Activated naive CD4-positive, alpha-beta T cell treated with anti-CD3 and anti-CD28 coated beads, Interleukin-2, amount 50 U/mL, for 24 hours (primary cell): ENCODE measurements around the gene EPS8L2.
A peak's percentile ranks its signal among the peaks of the same experiment; 100 is the strongest.
"Not testable (repeated sequence)": the region's sequence is repeated elsewhere in the genome, so short reads cannot be mapped to it uniquely, and the experiment has no call there.

Source experiments
- H3K27ac Mint-ChIP-seq: one replicate; pipeline ENCODE4 v1.8.0; 2021; ENCODE audit warnings: mild to moderate bottlenecking, mixed read lengths
- H3K27me3 Mint-ChIP-seq: one replicate; pipeline ENCODE4 v1.8.0; 2021; ENCODE audit warnings: mixed read lengths
- H3K36me3 Mint-ChIP-seq: one replicate; pipeline ENCODE4 v1.8.0; 2021; ENCODE audit warnings: mixed read lengths
- H3K4me1 Mint-ChIP-seq: one replicate; pipeline ENCODE4 v1.8.0; 2021; ENCODE audit warnings: mixed read lengths
- H3K4me3 Mint-ChIP-seq: one replicate; pipeline ENCODE4 v1.8.0; 2021; ENCODE audit warnings: mild to moderate bottlenecking, mixed read lengths
- H3K9me3 Mint-ChIP-seq: one replicate; pipeline ENCODE4 v1.8.0; 2021; ENCODE audit warnings: mixed read lengths

The EPS8L2 gene

DNA sequence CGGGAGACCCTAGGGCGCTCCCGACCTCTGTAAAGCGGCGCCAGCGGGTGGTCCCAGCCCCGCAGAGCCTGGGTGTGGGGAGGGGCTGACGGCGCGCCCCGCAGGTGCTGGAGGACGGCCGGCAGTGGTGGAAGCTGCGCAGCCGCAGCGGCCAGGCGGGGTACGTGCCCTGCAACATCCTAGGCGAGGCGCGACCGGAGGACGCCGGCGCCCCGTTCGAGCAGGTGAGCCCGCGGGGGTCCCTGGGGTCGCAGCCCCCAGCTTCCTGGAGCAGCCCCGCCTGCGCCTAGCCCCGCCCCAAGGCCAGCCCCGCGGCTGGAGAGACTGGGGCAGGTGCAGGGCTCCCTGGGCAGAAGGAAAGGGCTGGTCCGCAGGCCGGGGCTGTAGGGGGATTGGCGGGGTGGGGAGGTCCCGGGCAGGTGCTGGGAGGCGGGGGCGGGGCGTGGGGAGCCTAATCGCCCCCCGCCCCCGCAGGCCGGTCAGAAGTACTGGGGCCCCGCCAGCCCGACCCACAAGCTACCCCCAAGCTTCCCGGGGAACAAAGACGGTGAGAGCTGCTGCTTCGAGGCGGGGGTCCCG is 19.7 kb downstream of the EPS8L2 start:
- H3K9me3 Mint-ChIP-seq, result no peaks in the 10 kb centered on the region
- H3K4me1 Mint-ChIP-seq, result peaks cover 5% of the 10 kb centered on the region
- H3K36me3 Mint-ChIP-seq, result no peaks in the 10 kb centered on the region
- peak overlapping the region; percentile 30 for H3K4me3 Mint-ChIP-seq
- H3K27me3 Mint-ChIP-seq, result peaks cover 5% of the 10 kb centered on the region
- H3K27ac Mint-ChIP-seq, result no peak overlapping the region

DNA sequence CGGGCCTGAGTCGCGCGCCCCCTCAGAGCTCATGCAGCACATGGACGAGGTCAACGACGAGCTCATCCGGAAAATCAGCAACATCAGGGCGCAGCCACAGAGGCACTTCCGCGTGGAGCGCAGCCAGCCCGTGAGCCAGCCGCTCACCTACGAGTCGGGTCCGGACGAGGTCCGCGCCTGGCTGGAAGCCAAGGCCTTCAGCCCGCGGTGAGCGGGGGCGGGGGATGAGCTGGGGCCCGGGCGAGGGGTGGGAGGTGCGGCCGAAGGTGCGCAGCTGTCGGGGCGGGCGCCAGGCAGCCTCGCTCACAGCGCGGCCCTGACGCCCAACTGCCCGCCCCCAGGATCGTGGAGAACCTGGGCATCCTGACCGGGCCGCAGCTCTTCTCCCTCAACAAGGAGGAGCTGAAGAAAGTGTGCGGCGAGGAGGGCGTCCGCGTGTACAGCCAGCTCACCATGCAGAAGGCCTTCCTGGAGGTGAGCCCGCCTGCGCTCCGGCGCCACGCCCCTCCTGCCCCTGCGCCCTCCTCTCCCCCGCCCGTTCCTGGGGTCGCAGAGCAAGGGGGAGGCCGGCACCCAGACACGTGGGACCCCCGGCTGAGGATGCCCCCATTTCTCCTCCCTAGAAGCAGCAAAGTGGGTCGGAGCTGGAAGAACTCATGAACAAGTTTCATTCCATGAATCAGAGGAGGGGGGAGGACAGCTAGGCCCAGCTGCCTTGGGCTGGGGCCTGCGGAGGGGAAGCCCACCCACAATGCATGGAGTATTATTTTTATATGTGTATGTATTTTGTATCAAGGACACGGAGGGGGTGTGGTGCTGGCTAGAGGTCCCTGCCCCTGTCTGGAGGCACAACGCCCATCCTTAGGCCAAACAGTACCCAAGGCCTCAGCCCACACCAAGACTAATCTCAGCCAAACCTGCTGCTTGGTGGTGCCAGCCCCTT is 20.5 kb downstream of the EPS8L2 start:
- peak overlapping the region; percentile 59 for H3K4me3 Mint-ChIP-seq
- H3K27me3 Mint-ChIP-seq, result peaks cover 3% of the 10 kb centered on the region
- H3K9me3 Mint-ChIP-seq, result no peaks in the 10 kb centered on the region
- peaks cover 5% of the 10 kb centered on the region for H3K4me1 Mint-ChIP-seq
- no peak overlapping the region for H3K27ac Mint-ChIP-seq
- H3K36me3 Mint-ChIP-seq, result no peaks in the 10 kb centered on the region

DNA sequence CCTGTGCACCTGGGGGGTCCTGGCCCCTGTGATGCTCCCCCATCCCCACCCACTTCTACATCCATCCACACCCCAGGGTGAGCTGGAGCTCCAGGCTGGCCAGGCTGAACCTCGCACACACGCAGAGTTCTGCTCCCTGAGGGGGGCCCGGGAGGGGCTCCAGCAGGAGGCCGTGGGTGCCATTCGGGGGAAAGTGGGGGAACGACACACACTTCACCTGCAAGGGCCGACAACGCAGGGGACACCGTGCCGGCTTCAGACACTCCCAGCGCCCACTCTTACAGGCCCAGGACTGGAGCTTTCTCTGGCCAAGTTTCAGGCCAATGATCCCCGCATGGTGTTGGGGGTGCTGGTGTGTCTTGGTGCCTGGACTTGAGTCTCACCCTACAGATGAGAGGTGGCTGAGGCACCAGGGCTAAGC is 21.3 kb downstream of the EPS8L2 start:
- Mint-ChIP-seq H3K27ac (no peak overlapping the region), H3K9me3 (no peaks in the 10 kb centered on the region), H3K4me1 (peaks cover 5% of the 10 kb centered on the region), H3K27me3 (peaks cover 3% of the 10 kb centered on the region), H3K36me3 (no peaks in the 10 kb centered on the region), H3K4me3 (no peak overlapping the region)

DNA sequence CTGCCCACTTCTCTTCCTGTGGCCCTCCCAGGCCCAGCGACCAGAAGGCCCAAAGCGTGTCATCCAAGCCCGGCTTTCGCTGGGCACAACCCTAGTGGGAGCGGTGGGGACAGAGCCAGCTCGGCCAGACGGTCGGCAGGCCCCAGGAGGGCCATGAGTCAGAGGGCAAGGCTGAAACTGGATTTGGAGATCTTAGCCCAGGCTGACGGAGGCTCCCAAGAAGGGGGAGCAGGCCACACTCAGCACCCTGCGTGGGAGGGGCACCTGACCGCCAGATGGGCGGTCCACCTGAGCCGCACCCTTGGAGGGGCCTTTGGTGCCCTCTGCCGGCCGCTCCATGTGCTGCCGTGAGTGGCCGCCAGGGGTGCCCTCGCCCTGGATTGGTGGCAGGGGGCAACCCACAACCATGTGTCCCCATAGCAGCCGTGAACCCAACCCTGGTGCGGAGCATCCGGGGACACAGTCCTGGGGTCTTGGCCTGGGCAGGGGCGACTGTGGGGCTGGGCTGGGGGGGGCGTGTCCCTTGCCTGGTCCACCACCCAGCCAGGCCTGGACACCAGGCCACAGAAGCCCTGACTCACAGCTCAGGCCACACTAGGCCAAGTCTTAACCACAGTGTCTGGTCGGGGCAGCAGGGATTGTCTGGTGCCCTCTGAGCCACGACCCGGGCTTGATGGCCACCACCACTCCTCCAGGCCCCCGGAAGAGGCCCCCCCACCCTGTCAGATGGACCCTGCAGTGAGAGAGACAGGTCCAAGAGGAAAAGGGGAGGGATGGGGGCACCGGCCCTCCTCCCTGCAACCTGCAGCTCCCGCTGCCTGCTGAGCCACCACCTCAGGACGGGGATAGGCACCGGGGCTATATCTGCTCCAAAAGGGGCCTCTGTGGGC is 22.1 kb downstream of the EPS8L2 start:
- Mint-ChIP-seq H3K4me3 (no peak overlapping the region), H3K9me3 (no peaks in the 10 kb centered on the region)

DNA sequence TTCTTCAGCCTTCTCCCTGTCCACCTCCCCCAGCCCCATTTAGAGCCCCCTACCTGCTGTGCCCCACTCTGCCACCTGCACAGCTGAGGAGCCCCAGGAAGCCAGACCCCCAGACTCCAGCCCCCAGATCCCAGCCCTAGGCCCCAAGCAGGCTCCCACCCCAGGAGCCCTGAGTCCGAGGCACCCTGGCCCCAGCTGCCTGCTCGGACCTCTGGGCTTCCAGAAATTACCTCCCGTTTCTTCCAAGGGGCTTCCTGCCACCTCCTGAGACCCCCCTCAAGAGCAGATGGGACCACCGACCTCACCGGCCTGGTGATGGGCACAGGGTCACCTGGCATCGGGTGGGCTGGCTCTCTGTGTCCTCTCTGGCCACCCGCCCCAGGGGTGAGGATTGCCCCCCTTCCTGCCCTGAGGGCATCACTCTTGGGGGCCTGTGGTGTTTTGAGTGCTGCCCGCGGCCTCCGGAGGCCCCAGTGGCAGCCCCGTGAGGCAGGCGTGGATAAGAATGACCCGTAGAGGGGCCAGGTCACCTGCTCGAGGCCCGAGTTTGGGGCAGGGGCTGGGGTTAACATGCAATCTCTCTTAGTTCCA is 23.0 kb downstream of the EPS8L2 start:
- H3K4me3 Mint-ChIP-seq, result no peak overlapping the region
- no peaks in the 10 kb centered on the region for H3K4me1 Mint-ChIP-seq
- H3K27ac Mint-ChIP-seq, result no peak overlapping the region
- H3K9me3 Mint-ChIP-seq, result no peaks in the 10 kb centered on the region
- H3K36me3 Mint-ChIP-seq, result no peaks in the 10 kb centered on the region
- H3K27me3 Mint-ChIP-seq, result no peaks in the 10 kb centered on the region

More for the DNA sequence above, 22.1 kb downstream of the EPS8L2 start:
- Mint-ChIP-seq H3K27me3 (peaks cover 2% of the 10 kb centered on the region), H3K4me1 (peaks cover 3% of the 10 kb centered on the region), H3K27ac (no peak overlapping the region), H3K36me3 (no peaks in the 10 kb centered on the region)

DNA sequence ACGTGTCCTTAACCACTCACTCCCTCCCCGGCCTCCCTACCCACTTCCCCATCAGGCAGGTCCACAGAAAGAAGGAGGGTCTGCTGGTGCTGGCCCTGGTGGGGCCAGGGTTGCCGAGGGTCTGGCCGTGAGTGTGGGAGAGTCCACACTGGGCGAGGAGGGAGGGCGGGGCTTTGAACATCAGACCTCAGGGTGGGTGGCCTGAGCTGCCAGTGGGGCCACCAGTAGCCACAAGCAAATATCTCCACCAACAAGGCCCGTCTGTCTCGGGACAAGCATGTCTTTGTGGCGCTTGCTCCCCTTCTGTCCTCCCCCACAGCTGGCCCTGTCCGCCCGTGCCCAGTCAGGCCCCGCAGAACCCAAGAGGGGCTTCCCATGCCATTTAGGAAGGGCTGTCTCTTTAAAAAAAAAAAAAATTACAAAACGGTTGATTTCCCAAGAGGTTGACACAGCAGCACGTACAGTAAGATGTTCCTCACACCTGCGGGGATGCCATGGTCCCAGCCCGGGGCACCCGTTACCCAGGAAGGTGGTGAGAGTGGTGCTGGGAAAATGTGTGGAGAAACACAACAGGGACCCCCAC is 23.6 kb downstream of the EPS8L2 start:
- H3K27ac Mint-ChIP-seq, result no peak overlapping the region
- H3K36me3 Mint-ChIP-seq, result no peaks in the 10 kb centered on the region
- no peak overlapping the region for H3K4me3 Mint-ChIP-seq
- no peaks in the 10 kb centered on the region for H3K27me3 Mint-ChIP-seq
- H3K9me3 Mint-ChIP-seq, result no peaks in the 10 kb centered on the region
- no peaks in the 10 kb centered on the region for H3K4me1 Mint-ChIP-seq

DNA sequence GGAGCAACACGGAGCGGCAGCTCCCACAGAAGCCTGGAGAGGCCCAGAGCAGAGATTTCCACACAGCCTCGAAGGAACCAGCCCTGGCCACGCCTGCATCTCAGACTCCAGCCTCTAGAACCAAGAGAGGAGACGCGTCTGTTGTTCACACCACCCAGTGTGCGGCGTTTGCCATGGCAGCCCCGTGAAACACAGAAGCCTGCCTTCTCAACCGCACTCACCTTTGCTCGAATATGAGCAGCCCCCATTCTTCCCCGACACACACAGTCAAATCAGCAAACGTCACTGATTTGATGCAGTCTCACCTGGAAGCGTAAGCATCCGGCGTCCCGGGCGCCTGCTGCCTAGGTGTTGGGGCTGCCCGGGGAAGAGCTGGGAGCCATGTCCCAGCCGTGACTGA is 27.0 kb downstream of the EPS8L2 start:
- H3K4me1 Mint-ChIP-seq, result peaks cover 11% of the 10 kb centered on the region

DNA sequence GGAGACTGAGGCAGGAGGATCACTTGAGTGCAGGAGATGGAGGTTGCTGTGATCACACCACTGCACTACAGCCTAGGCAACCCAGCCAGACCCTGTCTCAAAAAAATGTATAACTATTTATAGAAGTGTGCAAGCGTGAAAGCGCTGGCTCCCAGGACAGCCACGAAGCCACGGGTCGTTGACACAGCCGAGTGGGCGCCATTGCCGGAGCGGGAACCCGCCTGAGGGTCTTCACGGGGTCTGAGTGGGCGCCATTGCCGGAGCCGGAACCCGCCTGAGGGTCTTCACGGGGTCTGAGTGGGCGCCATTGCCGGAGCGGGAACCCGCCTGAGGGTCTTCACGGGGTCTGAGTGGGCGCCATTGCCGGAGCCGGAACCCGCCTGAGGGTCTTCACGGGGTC is 28.5 kb downstream of the EPS8L2 start:
- not testable (repeated sequence) for H3K4me3 Mint-ChIP-seq, H3K9me3 Mint-ChIP-seq, H3K36me3 Mint-ChIP-seq, H3K27me3 Mint-ChIP-seq, H3K27ac Mint-ChIP-seq
- peaks cover 13% of the 10 kb centered on the region for H3K4me1 Mint-ChIP-seq

More for the DNA sequence above, 27.0 kb downstream of the EPS8L2 start:
- H3K27ac Mint-ChIP-seq, result no peak overlapping the region
- H3K9me3 Mint-ChIP-seq, result no peaks in the 10 kb centered on the region
- no peaks in the 10 kb centered on the region for H3K27me3 Mint-ChIP-seq
- no peak overlapping the region for H3K4me3 Mint-ChIP-seq
- H3K36me3 Mint-ChIP-seq, result no peaks in the 10 kb centered on the region

DNA sequence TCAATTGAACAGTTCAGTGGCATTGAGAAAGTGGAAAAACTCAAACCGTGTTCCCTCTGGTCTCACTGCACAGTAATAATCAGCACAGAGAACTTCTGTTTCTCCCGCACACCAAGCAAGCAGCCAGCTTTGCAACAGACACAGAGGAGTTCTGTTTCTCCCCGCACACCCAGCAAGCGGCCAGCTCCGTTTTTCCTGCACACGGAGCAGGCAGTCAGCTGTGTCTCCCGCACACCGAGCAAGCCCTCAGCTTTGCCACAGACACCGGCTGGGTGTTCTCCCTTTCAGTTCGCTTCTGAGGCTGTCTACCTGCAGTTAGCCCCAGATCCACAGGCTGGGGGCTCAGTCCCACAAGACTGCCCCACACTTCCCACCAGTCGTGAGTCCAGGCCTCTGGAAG is 31.3 kb downstream of the EPS8L2 start:
- Mint-ChIP-seq H3K4me1 (peaks cover 13% of the 10 kb centered on the region), H3K36me3 (no peaks in the 10 kb centered on the region), H3K27me3 (no peaks in the 10 kb centered on the region), H3K27ac (peak overlapping the region; percentile 30), H3K9me3 (no peaks in the 10 kb centered on the region), H3K4me3 (peak overlapping the region; percentile 68)

DNA sequence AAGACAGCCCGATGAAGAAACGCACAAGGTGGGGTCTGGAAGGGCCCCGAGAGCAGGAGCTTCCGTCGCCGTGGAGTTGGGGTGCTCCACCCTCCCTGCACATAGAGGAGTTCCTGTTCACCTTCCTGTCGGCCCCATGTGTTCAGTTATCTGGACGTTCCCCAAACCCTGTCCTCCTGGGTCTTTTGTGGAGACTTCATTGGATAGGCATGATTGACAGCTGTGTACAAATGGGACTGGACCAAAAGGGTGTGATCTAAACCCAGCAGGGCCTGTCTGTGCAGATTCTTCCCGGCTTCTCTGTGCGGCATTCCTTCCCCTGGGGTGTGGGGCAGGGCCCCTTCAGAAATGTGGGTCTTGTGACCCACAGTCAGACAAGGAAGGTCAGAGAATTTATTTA is 31.9 kb downstream of the EPS8L2 start:
- not testable (repeated sequence) for H3K36me3 Mint-ChIP-seq, H3K27me3 Mint-ChIP-seq, H3K9me3 Mint-ChIP-seq
- H3K4me3 Mint-ChIP-seq, result peak overlapping the region; percentile 68
- H3K4me1 Mint-ChIP-seq, result peaks cover 13% of the 10 kb centered on the region
- peak overlapping the region; percentile 17 for H3K27ac Mint-ChIP-seq

DNA sequence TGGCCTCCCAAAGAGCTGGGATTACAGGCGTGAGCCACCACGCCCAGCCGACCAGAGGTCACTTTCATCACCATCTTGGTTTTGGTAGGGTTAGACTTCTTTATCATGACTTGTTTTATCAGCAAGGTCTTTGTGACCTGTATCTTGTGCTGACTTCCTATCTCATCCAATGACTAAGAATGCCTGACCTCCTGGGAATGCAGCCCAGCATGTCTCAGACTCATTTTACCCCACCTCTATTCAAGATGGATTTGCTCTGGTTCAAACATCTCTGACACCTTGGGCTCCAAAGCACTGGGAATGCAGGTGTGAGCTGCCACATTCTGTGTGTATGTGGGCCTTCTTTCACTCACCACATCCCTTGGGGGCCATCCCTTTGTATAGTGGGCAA is 36.1 kb downstream of the EPS8L2 start:
- no peaks in the 10 kb centered on the region for H3K36me3 Mint-ChIP-seq
- H3K4me3 Mint-ChIP-seq, result no peak overlapping the region
- H3K27me3 Mint-ChIP-seq, result no peaks in the 10 kb centered on the region

DNA sequence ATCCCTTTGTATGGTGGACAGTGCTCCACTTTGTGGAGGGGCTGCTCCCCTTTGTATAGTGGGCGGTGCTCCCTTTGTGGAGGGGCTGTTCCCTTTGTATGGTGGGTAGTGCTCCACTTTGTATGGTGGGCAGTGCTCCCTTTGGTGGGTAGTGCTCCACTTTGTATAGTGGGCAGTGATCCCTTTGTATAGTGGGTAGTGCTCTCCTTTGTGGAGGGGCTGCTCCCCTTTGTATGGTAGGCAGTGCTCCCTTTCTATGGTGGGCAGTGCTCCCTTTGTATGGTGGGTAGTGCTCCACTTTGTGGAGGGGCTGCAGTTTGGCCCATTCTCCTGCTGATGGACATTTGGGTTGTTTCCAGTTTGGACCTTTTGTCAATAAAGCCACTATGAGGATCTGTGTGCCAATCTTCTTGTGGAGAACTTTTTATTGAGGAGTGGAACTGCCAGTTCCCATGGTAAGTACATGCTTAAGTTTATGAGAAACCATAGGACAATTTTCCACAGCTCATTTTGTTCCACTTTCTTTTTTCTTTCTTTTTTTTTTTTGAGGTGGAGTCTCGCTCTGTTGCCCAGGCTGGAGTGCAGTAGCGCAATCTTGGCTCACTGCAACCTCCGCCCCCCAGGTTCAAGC is 36.7 kb downstream of the EPS8L2 start:
- H3K36me3 Mint-ChIP-seq, result no peaks in the 10 kb centered on the region
- no peak overlapping the region for H3K4me3 Mint-ChIP-seq
- H3K4me1 Mint-ChIP-seq, result peaks cover 9% of the 10 kb centered on the region
- H3K9me3 Mint-ChIP-seq, result no peaks in the 10 kb centered on the region
- no peaks in the 10 kb centered on the region for H3K27me3 Mint-ChIP-seq
- H3K27ac Mint-ChIP-seq, result peak overlapping the region; percentile 30

More for the DNA sequence above, 36.1 kb downstream of the EPS8L2 start:
- Mint-ChIP-seq H3K4me1 (peaks cover 15% of the 10 kb centered on the region), H3K27ac (no peak overlapping the region), H3K9me3 (no peaks in the 10 kb centered on the region)

DNA sequence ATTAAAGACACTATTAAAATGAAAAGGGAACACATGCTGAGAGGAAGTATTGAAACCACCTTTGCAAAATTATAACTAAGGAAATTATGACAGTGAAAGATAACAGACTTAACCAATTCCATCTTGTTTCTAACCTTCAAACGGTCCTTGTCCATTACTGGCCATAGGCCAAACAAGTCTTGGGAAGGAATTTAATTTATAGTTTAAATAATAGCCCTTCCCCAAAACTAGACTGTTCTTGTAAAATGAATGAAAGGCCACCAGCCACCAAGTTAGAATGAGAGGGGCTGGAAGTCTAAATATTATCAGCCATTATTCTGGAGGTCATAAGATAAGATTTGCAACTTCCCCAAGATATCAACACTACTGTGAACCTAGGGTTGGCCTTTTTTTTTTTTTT is 39.4 kb downstream of the EPS8L2 start:
- H3K36me3 Mint-ChIP-seq, result no peaks in the 10 kb centered on the region
- H3K4me3 Mint-ChIP-seq, result no peak overlapping the region
- no peaks in the 10 kb centered on the region for H3K9me3 Mint-ChIP-seq
- H3K27ac Mint-ChIP-seq, result no peak overlapping the region
- no peaks in the 10 kb centered on the region for H3K27me3 Mint-ChIP-seq
- peaks cover 13% of the 10 kb centered on the region for H3K4me1 Mint-ChIP-seq

DNA sequence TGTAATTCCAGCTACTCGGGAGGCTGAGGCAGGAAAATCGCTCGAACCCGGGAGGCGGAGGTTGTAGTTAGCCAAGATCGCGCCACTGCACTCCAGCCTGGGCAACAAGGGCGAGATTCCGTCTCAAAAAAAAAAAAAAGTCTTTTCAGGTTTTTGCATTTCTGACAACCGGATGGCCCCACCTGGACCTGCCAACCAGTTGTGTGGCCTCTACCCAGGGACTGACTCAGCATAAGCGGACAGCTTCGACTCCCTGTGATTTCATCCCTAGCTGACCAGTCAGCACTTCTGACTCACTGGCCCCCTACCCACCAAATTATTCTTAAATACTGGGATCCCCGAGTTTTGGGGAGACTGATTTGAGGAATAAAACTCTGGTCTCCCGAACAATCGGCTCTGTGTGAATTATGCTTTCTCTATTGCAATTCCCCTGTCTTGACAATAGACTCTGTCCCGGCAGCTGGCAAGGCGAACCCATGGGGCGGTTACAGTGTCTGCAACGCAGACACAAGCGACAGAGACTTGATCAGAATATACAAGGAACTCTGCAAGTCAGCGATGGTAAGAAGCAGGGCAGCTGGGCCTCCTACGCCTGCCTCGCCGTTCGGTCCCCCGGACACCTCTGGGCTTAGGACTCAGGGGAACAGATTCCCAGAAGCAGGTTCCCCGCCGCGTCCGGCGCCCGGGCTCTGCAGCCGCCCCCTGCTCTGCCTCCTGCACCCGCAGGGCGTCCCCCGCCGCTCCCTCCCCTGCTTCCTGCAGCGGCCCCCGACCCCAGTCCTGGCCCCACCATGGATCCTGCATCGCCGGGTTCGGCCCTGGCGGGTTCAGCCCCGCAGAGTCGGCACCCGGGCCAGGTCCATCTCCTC is 40.5 kb downstream of the EPS8L2 start:
- Mint-ChIP-seq H3K27ac (peak overlapping the region; percentile 86), H3K27me3 (no peaks in the 10 kb centered on the region), H3K36me3 (no peaks in the 10 kb centered on the region)

More for the DNA sequence above, 40.5 kb downstream of the EPS8L2 start:
- peak overlapping the region; percentile 88 for H3K4me3 Mint-ChIP-seq
- peaks cover 13% of the 10 kb centered on the region for H3K4me1 Mint-ChIP-seq
- no peaks in the 10 kb centered on the region for H3K9me3 Mint-ChIP-seq
